HUES64 (cell line): ENCODE results near the gene MACROD2.

ENCODE experiments used
- H3K27ac ChIP-seq: 2 replicates; pipeline ENCODE4 v1.7.0; 2013; ENCODE audit warnings: low read depth, low read length, inconsistent platforms
- H3K27me3 ChIP-seq: 2 replicates; pipeline ENCODE4 v1.6.1; 2013; ENCODE audit warnings: mild to moderate bottlenecking, low read length; ENCODE audit not compliant: insufficient read depth
- H3K36me3 ChIP-seq: 2 replicates; pipeline ENCODE4 v1.6.1; 2013; ENCODE audit warnings: mild to moderate bottlenecking, low read length; ENCODE audit not compliant: insufficient read depth
- H3K4me1 ChIP-seq: 2 replicates; pipeline ENCODE4 v1.6.1; 2013; ENCODE audit warnings: mild to moderate bottlenecking, low read length, moderate library complexity; ENCODE audit not compliant: insufficient read depth
- H3K4me3 ChIP-seq: 2 replicates; pipeline ENCODE4 v1.5.1; 2013; ENCODE audit warnings: mild to moderate bottlenecking, low read length, moderate library complexity
- H3K9ac ChIP-seq: 2 replicates; pipeline ENCODE4 v1.6.1; 2013; ENCODE audit warnings: mild to moderate bottlenecking, low read depth, low read length
- H3K9me3 ChIP-seq: 2 replicates; pipeline ENCODE4 v1.6.1; 2013; ENCODE audit warnings: low read depth, low read length; ENCODE audit not compliant: insufficient read depth
- WGBS: fragments of 150-250, 120-280 bp; methylation state at CpG from one replicate; pipeline ENCODE4 v1.1.7; 2013; ENCODE audit warnings: missing lambda C conversion rate; 5-methylcytosine and 5-hydroxymethylcytosine counted together

Gene MACROD2

DNA sequence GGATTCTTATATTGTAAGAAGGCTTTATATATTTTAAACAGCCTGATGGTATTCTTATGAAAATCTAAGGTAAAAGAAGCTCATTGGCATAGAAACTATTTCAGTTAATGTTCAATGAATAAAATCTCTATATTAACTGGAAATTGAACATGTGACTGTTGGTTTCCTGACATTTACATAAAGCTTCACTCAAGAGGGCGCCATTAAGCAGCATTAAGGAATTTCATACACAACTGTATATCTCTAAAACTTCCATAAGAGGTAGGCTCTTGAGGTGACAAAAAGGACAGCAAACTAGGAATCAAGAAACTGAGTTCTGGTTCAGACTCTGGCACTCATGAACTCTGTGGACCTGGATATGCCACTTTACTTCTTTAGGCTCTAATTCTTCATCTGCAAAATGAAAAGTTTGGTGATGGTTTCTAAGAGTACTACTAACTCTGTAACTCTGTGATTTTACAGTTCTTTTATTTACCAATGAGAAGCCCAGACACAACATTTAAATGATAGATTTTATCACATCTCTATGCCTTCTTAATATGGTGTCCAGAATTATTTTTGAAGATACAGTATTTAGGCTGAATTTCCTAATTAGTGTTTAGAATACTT lies 194.6 kb downstream of the MACROD2 start:
- Histone ChIP-seq H3K4me1 (no peaks in the 10 kb centered on the region), H3K4me3 (no peak overlapping the region), H3K27ac (no peak overlapping the region), H3K9ac (no peak overlapping the region), H3K9me3 (no peaks in the 10 kb centered on the region), H3K27me3 (no peaks in the 10 kb centered on the region), H3K36me3 (no peaks in the 10 kb centered on the region)
- WGBS: 55% methylated on average over 1 of the region's 1 CpG

DNA sequence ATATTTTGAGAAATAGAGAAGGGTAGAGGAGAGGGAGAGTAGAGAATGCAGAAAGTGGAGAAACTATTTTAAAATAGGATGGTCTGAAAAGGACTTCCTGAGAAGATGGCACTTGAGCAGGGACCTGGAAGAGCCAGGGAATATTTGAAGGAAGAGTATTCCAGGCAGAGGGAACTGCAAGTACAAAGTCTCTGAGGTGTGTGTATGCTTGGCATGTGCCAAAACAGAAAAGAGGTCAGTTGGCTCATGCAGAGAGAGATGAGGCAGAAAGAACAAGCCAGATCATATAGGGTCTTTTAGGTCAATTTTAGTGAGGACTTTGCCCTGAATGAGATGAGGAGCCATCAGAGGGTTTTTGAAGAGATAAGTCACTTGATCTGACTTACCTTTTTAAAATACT lies 196.2 kb downstream of the MACROD2 start:
- no peaks in the 10 kb centered on the region for H3K27me3 ChIP-seq
- no peak overlapping the region for H3K4me3 ChIP-seq
- no peaks in the 10 kb centered on the region for H3K9me3 ChIP-seq
- H3K9ac ChIP-seq: no peak overlapping the region
- no peak overlapping the region for H3K27ac ChIP-seq
- H3K4me1 ChIP-seq: no peaks in the 10 kb centered on the region
- H3K36me3 ChIP-seq: no peaks in the 10 kb centered on the region

DNA sequence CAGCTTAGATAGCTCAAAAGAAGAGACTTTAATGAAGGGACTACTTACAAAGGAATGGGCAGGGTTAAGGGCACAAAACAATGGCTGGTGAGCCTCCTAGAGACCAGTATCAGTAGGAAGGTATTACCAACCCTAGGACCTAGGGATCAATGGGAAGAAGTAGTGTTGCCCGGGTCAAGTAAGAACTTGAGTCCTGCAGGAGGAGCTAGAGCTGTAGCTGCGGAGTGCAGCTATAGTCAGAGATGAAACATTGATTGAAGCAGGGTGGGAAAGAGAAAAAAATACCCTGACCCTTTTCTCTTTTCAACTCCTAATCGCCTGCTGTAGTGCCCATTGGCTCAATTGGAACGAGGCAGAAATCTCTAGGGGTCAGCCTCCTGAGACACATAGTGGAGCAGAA lies 198.1 kb downstream of the MACROD2 start:
- no peak overlapping the region for H3K27ac ChIP-seq
- H3K4me1 ChIP-seq: no peaks in the 10 kb centered on the region
- H3K36me3 ChIP-seq: no peaks in the 10 kb centered on the region
- no peaks in the 10 kb centered on the region for H3K9me3 ChIP-seq
- 82% methylated on average over 4 of the region's 4 CpGs for WGBS
- H3K27me3 ChIP-seq: no peaks in the 10 kb centered on the region
- H3K9ac ChIP-seq: no peak overlapping the region
- no peak overlapping the region for H3K4me3 ChIP-seq

DNA sequence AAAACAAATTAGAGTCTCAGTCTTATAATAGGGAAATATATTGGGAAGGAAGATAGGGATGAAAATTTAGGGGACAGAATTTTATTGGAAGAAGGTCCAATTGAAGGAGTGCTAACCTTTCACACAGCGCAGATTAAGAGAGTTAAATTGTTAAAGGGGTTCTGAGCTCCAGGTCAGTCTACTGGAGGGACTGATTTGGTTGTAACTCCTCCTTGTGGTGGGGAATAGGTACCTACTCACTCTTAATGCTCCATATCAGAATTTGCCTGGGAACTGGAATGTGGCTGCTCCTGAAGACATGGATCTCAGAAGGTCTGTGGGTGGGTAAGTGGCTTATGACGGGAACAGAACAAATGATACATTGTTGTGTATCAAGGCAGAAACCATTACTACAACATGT lies 198.6 kb downstream of the MACROD2 start:
- Histone ChIP-seq H3K9me3 (no peaks in the 10 kb centered on the region), H3K27ac (no peak overlapping the region), H3K4me3 (no peak overlapping the region), H3K36me3 (no peaks in the 10 kb centered on the region), H3K4me1 (no peaks in the 10 kb centered on the region), H3K9ac (no peak overlapping the region), H3K27me3 (no peaks in the 10 kb centered on the region)
- 81% methylated on average over 2 of the region's 2 CpGs for WGBS

DNA sequence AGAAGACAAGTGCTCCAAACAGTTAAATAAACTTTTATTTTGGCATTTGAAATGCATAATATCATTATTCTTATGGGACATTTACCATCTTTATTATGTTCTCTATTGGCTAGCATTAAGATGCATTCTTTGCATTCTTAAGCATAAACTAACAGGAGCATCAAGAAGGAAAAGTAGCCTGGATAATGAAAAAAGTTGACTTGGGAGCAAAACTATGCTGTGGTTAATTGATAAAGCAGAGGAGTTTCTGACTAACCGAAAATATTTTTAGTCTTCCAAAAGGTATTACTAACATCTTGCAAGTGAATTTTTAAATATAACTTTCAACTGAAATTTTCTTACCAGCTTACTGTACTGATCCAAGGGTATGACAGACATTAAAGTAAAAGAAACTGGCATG lies 201.8 kb downstream of the MACROD2 start:
- Histone ChIP-seq H3K36me3 (no peaks in the 10 kb centered on the region), H3K4me1 (no peaks in the 10 kb centered on the region), H3K4me3 (no peak overlapping the region), H3K9me3 (no peaks in the 10 kb centered on the region), H3K27ac (no peak overlapping the region), H3K9ac (no peak overlapping the region), H3K27me3 (no peaks in the 10 kb centered on the region)
- WGBS: 83% methylated on average over 1 of the region's 1 CpG

DNA sequence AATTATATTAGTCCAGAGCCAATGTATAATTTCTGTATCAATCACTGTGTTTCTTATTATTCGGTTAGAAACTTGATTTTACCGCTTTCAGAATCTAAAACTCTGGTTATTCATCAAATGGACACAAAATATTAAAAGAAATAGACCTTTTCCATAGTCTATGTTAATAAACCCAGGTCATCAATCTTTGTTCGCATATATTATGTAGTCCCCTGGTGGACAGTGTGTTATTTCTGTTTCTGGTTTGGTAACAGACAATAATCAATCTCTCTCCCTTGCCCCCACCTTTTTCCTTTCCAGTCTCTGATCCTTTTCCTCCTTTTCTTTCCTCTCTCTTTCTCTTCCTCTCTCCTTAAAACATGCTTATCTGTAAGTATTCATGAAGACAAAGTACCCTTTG lies 203.1 kb downstream of the MACROD2 start:
- 100% methylated on average over 2 of the region's 3 CpGs for WGBS
- Histone ChIP-seq H3K27ac (no peak overlapping the region), H3K9ac (no peak overlapping the region), H3K4me1 (no peaks in the 10 kb centered on the region), H3K27me3 (no peaks in the 10 kb centered on the region), H3K9me3 (no peaks in the 10 kb centered on the region), H3K36me3 (no peaks in the 10 kb centered on the region), H3K4me3 (no peak overlapping the region)

DNA sequence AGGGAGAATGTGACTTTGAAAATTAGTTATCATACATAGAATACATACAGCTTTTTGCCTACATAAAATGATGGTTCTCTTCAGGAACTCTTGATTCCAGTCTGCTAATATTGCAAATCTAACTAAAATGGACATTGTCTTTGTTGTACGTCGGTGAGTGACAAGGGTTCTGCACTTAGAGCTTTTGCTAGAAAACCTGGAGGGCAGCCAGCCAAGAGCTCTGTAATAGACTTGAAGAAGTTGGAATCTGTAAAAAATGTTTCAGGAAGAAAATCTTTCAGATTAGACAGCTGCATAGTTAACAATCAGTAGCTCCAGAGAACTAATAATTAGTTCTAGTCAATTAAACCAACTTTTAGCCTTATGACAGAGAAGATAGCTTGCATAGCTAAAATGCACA lies 203.8 kb downstream of the MACROD2 start:
- Histone ChIP-seq H3K4me3 (no peak overlapping the region), H3K36me3 (no peaks in the 10 kb centered on the region), H3K4me1 (no peaks in the 10 kb centered on the region), H3K9me3 (no peaks in the 10 kb centered on the region), H3K27me3 (no peaks in the 10 kb centered on the region), H3K27ac (no peak overlapping the region), H3K9ac (no peak overlapping the region)
- 89% methylated on average over 2 of the region's 2 CpGs for WGBS

DNA sequence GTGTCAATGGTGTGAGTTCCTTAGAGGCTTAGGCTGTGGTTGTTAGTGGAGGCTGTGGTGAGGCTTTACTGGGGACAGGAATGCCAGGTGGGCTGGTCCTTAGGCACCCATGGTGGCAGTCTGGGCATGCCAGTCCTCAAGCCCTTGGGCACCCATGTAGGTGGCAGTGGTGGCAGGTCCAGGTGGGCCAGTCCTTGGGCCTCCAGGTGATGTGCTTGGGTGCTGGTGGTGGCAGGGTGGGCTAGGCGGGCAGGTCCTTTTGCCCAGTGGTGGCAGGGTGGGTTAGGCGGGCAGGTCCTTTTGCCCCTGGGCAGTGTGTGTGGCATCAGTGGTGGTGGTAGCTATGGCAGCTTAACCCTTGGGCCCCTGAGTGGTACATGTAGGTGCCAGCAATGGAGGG lies 208.3 kb downstream of the MACROD2 start:
- WGBS: 88% methylated on average over 2 of the region's 2 CpGs
- H3K9ac ChIP-seq: no peak overlapping the region
- no peak overlapping the region for H3K4me3 ChIP-seq
- H3K9me3 ChIP-seq: no peaks in the 10 kb centered on the region
- H3K36me3 ChIP-seq: no peaks in the 10 kb centered on the region
- no peaks in the 10 kb centered on the region for H3K27me3 ChIP-seq
- H3K4me1 ChIP-seq: no peaks in the 10 kb centered on the region
- no peak overlapping the region for H3K27ac ChIP-seq

DNA sequence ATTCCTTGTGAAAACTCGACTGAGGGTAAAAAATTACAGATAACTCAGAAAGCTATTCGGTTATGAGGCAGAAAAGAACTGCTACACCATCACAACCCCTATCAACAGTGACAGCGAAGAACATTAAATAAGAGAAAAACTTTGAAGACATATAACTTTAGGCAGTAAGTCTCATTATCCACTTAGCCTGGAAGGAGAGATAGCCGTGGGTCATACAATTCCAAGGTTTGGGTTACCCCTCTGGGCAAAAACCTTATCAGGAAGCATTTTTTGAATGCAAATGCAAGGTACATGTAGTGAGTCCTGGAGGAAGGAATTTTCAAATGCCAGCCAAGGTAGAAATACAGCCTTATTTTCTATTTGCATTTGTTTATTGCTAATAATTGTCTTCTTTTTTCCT lies 212.3 kb downstream of the MACROD2 start:
- no peak overlapping the region for H3K4me3 ChIP-seq
- no peak overlapping the region for H3K9ac ChIP-seq
- H3K9me3 ChIP-seq: no peaks in the 10 kb centered on the region
- no peak overlapping the region for H3K27ac ChIP-seq
- no peaks in the 10 kb centered on the region for H3K36me3 ChIP-seq
- no peaks in the 10 kb centered on the region for H3K27me3 ChIP-seq
- WGBS: 91% methylated on average over 1 of the region's 4 CpGs
- no peaks in the 10 kb centered on the region for H3K4me1 ChIP-seq

DNA sequence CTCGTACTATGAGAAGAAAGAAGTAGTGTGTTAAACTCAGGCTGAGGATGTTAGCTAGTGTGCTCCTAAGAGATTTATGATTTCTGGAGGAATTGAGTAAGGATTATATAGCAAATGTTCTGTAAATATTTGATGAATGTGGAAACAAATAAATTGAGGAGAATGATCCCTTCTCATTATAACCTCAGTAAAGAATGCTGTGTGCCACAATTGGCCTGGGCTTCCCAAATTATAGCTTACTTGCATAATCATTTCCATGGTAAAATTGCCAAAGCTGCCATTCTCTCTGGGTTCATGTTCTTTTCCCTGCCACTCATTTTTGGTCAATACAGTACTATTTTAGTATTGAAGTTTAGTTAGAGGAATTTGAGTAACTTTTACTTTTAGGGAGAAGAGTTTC lies 213.6 kb downstream of the MACROD2 start:
- 94% methylated on average over 1 of the region's 1 CpG for WGBS
- Histone ChIP-seq H3K9me3 (no peaks in the 10 kb centered on the region), H3K27ac (no peak overlapping the region), H3K9ac (no peak overlapping the region), H3K27me3 (no peaks in the 10 kb centered on the region), H3K36me3 (no peaks in the 10 kb centered on the region), H3K4me1 (peaks cover 3% of the 10 kb centered on the region; the same call in 1 of the 2 replicates), H3K4me3 (no peak overlapping the region)

DNA sequence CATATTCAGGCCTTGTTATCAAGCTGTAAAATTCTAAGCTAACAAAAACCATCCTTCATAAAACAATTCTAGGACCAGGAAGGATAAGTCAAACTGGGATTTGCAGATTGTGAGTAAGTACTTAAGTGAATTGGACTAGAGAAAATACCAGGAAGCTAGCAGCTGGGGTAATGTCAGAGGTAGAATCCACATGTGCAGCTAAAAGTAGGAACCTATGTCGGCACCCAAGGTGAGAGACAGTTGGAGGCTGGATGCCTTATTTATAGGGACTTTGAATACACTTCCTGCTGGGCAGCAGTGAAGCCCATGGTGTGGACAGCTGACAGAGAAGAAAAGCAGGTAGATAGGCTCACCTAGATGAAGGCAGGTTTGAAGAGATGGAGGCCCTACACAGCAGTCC lies 214.8 kb downstream of the MACROD2 start:
- no peak overlapping the region for H3K9ac ChIP-seq
- no peaks in the 10 kb centered on the region for H3K36me3 ChIP-seq
- H3K9me3 ChIP-seq: no peaks in the 10 kb centered on the region
- H3K4me3 ChIP-seq: no peak overlapping the region
- peaks cover 6% of the 10 kb centered on the region; the same call in 1 of the 2 replicates for H3K4me1 ChIP-seq
- WGBS: 80% methylated on average over 1 of the region's 1 CpG
- H3K27ac ChIP-seq: no peak overlapping the region
- no peaks in the 10 kb centered on the region for H3K27me3 ChIP-seq

DNA sequence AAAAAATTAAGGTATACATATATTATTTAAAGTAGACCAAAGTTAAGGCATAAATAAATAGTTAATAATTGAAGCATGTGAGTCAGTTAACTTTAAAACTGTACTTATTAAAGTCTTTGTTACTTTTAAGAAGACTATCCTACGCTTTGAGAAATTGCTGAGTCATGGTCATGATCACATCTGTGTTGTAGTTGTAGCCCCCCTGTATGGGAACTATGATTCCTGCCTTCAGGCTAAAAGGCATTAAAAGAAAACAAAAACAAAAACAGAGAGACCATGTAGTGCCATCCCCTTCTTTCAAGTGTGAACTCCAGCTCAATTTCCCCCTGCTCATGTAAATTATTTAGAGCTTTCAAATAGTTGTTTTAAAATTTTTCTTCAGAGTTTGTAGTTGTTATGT lies 218.7 kb downstream of the MACROD2 start:
- WGBS: 100% methylated on average over 1 of the region's 1 CpG
- no peak overlapping the region for H3K9ac ChIP-seq
- no peak overlapping the region for H3K4me3 ChIP-seq
- H3K27ac ChIP-seq: no peak overlapping the region
- H3K9me3 ChIP-seq: no peaks in the 10 kb centered on the region
- no peaks in the 10 kb centered on the region for H3K36me3 ChIP-seq
- H3K4me1 ChIP-seq: peaks cover 6% of the 10 kb centered on the region; the same call in 1 of the 2 replicates
- H3K27me3 ChIP-seq: no peaks in the 10 kb centered on the region
